Stimulated activated CD8-positive, alpha-beta memory T cell treated with anti-CD3 and anti-CD28 coated beads, Interleukin-12 subunit alpha, Interleukin-12 subunit beta, amount 100 ng/mL, for 24 hours (primary cell): ENCODE results near the gene GALM.
"Not testable (repeated sequence)": the region's sequence is repeated elsewhere in the genome, so short reads cannot be mapped to it uniquely, and the experiment has no call there.

Experiments
- DNase-seq: peaks from one replicate; pipeline ENCODE4 v3.0.0-alpha.2; 2020; ENCODE audit errors: extremely low read depth

Gene GALM

DNA sequence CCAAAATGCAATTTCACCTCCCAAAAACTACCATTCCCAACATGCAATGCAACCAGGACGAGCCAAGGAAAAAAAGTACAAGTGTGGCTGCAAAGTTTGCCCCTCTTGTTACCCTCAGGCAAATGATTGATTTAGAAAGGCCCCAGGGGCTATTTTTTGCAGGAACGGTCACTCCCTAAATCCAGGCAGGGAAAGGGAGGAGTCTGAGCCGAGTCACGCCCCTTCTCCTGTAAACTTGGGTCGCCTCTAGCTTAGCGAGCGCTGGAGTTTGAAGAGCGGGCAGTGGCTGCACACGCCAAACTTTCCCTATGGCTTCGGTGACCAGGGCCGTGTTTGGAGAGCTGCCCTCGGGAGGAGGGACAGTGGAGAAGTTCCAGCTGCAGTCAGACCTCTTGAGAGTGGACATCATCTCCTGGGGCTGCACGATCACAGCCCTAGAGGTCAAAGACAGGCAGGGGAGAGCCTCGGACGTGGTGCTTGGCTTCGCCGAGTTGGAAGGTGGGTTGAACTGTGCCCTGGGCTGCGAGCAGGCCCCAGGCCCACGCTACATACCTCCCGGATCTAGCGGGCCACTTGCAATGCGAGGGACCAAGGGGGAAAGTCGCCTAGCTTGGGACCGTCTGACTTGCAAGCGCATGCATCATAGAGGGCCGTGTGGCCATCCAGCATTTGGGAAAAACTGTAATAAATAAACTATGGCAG, at the start of gene GALM:
Gene GALM (plus strand): TSS at position 261 of the 702 bp plus-strand sequence. CDS start 48 bp downstream, at position 309.
- DNase-seq, result no peak

DNA sequence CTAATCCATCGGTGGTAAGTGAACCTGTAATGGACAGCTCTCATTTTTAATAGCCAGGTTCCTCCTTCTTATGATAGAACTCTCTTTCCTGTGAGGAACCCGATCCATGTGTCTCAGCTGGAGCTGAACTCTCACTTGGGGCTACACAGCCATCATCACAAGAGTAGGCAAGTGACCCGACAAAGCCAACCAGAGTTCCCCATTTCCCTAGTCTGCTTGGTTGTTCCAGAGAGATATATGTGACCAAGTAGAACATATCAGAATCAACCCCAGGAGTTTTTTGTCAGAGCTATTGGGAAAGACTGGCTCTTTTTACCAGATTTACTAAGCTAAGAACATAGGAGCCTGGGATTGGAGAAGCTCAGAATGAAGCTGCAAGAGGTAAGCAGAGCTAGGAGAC, 48.6 kb upstream of the GALM start:
- DNase-seq, result no peak

DNA sequence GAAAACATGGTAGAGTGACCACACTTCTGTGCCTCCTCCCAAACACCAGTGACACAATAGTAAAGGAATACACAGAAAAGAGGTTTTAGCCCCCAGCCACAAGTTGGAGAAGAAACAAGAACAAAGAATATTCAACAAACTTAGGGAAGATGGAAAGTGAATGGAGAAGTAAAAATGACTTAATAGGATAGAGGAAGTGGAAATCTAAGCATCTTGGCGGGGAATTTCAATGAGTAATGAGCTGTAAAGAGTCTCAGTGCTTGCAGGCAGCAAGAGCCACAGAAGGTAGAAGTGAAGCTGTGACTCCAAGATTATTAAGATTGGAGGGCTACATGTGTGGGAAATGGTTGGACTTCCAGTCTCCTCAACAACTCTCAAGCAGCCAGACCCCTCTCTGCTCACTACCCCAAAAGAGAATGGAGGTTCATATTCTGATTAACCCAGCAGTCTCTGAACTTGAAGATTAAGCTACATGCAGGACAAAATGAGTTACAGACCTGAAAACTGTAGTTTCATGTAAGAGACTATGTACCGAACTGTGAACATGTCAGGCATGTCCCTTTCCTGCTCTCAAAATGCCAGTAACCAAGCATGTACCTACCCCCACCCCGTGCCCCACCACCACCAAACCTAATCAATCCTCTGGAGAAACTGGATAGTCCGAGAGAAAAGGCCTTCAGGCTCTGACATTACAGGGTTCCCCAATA, 46.3 kb upstream of the GALM start:
- no peak for DNase-seq

DNA sequence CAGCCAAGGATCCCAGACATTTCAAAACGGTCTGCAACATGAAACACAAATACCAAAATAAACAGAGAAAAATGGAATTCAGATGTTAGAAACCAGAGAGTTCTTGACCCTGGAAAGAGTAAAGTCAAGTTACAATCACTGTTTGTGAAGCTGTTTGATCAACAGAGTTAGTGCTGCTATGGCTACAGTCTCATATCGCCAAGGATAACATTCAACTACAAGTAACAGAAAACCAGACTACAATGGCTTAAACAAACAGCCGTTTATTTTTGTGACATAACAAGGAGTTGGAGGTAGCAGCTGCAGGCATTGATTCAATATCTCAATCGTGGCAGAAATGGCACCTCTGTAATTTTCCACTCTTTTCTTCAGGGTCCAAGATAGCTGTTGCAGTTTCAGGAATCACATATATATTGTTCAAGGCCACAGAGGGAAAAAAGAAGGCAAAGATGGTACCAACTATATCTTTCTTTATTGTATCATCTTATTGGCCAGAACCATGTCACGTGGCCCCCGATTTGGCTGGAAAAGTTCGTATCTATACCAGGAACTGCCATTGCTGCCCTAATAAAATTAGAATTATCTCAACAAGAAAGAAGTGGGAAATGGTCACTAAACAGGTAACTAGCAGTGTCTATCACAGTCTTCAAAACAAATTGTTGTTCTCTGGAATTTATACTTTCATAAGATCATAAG, 45.5 kb upstream of the GALM start:
- DNase-seq, result no peak

DNA sequence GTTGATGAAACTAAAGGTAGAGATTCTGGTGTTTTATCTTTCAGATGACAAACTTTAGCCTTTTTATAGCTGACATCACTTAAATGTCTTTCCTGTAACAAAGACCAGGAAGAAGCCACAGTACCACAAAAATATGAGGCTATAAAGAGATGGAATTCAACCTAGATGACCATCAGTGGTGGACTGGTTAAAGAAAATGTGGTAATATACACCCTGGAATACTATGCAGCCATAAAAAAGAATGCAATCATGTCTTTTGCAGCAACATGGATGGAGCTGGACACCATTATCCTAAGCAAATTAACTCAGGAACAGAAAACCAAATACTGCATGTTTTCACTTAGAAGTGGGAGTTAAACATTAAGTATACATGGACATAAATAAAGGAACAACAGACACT, 44.9 kb upstream of the GALM start:
- DNase-seq, result no peak

DNA sequence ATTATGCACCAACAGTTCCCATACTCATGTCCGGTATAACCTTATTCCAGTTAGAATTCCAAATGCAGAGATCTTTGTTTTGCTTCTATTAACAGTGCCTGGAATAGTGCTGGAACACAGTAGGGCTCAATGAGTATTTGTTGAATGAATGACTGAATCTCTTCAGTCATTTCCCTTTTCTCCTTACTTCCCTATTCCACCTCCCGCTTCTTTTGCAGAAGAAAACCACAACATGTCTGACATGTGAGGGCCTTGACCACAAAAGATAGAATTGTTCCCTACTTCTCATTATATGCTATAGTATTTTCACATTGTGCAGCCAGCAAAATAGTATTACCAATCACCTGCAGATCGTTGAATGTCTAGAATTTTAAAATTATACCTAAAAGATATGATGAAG, 43.7 kb upstream of the GALM start:
- DNase-seq, result no peak

DNA sequence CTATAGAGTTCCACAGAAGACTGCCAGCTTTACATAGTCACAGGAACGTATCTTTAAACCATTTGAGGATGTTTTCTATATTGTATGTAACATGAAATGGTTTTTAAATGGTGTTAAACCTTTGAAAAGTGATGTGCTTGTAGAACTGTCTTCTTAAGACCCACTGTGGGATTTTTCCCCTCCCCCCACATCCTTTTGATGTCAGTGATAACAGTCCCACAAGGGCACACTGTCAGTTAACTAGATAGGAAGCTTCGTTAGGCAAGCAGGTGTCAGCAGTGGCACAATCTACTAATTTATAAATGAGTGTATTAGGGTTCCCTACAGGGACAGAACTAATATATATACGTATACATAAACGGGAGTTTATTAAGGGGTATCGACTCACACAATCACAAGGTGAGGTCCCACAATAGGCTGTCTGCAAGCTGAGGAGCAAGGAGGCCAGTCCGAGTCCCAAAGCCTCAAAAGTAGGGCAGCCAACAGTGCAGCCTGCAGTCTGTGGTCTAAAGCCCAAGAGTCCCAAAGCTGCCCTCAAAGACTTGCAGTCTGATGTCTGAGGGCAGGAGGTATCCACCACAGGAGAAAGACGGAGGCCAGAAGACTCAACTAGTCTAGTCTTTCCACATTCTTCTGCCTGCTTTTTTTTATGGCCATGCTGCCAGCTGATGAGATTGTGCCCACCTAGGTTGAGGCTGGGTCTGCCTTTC, 39.4 kb upstream of the GALM start:
- no peak for DNase-seq

DNA sequence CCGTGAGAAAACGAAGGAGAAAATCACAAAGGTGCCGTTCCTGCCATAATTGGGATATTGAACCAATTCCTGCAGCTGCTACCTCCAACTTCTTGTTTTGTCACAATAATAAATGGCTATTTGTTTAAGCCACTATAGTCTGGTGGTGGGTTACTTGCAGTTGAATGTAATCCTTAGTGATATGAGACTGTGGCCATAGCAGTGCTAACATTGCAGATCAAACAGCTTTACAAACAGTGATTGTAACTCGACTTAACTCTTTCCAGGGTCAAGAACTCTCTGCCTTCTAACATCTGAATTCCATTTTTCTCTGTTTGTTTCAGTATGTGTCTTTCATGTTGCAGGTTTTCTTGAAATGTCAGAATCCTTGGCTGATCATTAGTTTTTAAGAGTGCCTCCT, 38.5 kb upstream of the GALM start:
- no peak for DNase-seq

DNA sequence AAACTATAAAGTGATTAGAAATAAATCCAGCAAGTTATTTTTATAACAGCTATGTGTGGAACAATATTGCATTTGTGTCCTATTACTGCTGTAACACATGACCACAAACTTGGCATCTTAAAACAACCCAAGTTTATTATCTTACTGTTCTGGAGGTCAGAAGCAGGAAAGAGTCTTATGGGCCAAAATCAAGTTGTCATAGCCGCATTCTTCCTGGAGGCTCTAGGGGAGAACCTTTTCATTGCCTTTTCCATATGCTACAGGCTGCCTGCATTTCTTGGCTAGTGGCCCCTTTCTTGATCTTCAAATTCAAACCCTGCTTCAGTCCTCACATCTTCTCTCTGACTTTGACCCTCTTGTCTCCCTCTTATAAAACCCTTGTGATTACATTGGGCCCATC, 36.2 kb upstream of the GALM start:
- no peak for DNase-seq

DNA sequence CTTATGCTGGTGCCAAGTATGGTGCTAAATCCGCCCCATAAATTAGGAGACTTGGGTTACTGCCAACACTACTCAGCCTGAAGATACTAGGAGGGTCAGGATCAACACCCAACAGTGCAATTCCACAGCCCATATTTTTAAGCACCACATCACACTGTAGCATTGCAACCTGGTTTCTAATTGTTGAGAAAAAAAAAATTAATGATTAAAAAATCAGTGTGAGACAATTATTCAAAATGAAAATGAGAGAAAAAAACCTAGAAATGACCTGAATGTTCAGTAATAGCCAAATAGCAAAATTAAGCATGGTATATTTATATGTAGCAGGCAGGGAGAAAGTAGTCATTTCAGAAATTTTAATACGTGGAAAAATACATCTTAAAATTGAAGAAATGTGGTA, 33.9 kb upstream of the GALM start:
- DNase-seq, result no peak

DNA sequence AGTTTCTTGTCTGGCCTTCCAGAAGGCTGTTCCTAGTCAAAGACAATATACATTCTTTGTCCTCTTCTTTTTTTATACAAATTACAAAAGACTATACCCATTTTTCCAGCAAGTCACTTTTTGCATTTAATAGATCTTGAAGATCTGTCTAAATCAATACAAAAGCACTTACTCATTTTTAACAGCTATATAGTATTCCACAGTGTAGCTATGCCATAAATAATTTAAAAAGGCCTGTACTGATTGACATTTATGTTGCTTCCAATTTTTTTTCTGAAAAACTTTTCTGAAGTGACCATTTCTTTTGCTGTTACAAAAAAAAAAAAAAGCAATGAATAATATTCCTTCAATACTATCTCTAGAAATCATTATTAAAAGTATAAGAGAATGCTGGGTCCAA, 32.9 kb upstream of the GALM start:
- no peak for DNase-seq

DNA sequence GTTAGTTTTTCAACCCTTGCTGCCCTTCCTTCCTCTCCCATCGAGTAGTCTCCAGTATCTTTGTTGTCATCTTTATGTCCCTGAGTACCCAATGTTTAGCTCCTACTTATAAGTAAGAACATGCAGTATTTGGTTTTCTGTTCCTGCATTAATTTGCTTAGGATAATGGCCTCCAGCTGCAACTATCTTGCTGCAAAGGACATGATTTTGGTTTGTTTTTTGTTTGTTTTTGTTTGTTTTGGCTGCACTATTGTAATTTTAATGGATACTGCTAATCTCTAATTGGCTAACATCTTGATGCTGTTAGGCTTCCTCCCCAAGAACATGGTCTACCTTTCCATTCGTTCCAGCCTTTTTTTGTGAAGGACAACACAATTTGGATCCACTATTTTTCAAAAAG, 32.0 kb upstream of the GALM start:
- no peak for DNase-seq

DNA sequence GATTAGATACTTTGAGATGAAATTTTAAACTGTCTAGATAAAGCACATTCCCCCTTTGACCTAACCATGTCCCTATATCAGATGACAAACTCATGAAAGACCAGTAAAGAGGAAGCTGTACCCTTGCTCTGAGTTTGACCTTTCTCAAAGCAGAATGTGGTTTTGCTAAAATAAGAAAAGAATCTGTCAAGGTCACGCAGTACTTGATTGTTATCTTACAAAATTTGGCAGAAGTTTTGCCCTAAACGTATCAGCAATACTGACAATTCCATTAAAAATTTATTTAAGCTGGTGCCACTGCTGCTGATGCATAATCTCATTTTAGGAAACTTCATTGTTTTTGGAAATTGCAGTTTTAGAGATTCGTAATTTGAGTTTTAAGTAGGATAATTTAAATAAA, 31.2 kb upstream of the GALM start:
- no peak for DNase-seq

DNA sequence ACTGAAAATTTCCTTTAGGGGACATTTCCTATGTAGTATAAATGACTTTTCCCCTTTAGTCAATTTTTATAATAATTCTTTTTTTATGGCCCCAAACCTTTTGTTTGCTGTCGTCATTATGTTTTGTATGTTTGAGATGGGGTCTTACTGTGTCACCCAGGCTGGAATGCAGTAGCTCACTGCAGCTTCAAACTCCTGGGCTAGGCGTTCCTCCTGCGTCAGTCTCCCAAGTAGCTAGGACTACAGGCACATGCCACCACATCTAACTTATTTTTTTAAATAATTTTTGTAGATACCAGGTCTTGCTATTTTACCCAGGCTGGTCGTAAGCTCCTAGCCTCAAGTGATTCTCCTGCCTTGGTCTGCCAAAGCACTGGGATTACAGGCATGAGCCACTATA, 30.8 kb upstream of the GALM start:
- DNase-seq, result no peak

DNA sequence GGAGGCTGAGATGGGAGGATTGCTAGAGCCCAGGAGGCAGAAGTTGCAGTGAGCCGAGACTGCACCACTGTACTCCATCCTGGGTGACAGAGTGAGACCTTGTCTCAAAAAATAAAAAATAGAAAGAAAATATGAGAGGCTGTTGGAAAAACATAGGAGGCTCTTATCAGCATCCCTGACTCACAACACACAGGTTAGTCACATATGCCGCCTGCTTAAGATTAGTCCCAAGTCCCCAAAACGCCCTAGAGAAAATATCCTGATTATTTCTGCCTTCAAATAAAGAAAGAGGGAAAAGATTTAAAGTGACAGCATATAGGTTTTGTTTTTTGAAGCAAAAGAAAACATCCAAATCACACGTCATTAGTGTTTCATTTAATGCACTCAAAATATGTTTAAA, 29.8 kb upstream of the GALM start:
- DNase-seq, result no peak

DNA sequence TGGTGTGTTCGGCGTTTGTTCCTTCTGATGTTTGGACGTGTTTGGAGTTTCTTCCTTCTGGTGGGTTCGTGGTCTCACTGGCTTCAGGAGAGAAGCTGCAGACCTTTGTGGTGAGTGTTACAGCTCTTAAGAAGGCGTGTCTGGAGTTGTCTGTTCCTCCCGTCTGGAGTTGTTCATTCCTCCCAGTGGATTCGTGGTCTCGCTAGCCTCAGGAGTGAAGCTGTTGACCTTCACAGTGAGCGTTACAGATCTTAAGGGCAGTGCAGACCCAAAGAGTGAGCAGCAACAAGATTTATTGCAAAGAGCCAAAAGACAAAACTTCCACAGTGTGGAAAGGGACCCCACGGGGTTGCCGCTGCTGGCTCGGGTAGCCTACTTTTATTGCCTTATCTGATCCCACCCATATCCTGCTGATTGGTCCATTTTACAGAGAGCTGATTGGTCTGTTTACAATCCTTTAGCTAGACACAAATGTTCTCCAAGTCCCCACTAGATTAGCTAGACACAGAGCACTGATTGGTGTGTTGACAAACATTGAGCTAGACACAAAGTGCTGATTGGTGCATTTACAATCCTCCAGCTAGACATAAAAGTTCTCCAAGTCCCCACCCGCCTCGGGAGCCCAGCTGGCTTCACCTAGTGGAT, 23.4 kb upstream of the GALM start:
- DNase-seq, result not testable (repeated sequence)

DNA sequence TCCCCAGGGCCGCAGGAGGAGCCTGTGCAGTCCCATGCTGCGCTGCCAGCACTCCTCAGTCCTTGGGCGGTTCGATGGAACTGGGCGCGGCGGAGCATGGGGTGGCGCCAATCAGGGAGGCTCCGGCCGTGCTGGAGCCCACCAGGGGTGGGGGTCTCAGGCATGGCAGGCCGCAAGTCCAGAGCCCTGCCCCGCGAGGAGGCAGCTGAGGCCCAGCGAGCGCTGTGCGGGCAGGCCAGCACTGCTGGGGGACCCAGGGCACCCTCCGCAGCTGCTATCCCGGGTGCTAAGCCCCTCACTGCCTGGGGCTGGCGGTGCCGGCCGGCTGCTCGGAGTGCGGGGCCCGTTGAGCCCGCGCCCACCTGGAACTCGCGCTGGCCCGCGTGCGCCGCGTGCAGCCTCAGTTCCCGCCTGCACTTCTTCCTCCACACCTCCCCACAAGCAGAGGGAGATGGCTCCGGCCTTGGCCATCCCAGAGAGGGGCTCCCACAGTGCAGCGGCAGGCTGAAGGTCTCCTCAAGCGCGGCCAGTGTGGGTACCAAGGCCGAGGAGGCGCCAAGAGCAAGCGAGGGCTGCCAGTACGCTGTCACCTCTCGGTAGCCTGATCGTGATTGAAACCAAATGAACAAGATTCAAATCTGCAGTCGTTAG, 22.8 kb upstream of the GALM start:
- DNase-seq, result no peak

DNA sequence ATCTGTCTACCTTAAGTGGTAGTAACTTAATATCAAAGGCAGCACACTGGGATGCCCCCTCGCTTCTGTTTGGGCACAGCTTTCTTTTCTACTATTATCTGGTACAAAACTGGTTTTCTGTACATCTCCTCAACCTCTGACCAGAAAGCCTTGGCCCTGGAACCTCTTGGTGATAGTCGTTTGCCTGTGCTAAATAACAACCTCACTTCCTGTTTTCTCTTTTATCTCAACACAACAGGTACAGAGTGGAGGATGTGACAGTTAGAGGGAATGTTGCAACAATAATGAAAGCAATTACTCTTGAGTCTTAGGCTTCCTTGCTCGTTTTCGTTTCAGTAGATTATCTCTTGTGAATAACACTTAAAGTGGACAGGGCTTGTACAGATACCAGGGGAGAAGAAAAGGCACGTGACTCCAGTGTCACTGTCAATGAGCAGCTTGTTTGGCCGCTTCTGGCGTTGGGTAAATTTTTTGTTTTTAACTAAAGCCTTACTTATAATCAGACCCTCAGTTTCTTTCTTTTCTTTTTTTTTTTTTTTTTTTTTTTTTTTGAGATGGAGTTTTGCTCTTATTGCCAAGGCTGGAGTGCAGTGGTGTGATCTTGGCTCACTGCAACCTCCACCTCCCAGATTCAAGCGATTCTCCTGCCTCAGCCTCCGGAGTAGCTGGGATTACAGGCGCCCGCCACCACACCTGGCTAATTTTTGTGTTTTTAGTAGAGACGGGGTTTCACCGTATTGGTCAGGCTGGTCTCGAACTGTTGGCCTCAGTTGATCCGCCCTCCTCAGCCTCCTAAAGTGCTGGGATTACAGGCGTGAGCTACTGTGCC, 22.0 kb upstream of the GALM start:
- DNase-seq, result not testable (repeated sequence)

DNA sequence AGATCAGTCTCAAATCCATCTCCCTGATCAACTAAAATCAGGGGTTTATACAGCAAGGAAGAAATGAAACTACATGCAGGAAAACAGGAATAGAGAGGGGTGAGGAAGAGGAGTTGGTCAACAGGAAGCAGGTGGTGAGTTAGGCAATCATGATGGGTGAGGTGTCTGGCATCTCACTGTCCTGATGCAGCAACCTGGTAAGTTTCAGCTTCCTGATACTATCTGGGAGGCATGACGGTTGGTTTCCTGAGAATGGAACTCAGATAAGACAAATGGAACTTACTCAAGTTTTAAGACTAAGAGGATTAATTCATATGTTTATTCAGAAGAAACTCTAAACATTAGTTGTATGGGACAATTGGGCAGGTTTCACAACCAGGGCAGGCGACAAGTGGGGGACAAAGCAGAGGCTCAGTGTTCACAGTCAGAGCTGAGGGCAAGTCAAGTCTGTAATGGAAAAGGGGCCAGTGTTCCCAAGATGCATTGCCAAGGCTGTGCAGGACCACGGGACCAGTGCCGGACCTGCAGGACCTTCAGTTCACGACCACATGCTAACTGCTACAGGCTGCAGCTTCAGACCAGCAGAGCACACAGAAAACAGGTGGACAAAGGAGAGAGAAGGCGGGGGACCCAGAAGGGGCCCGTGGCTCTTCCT, 17.7 kb upstream of the GALM start:
- DNase-seq, result no peak

DNA sequence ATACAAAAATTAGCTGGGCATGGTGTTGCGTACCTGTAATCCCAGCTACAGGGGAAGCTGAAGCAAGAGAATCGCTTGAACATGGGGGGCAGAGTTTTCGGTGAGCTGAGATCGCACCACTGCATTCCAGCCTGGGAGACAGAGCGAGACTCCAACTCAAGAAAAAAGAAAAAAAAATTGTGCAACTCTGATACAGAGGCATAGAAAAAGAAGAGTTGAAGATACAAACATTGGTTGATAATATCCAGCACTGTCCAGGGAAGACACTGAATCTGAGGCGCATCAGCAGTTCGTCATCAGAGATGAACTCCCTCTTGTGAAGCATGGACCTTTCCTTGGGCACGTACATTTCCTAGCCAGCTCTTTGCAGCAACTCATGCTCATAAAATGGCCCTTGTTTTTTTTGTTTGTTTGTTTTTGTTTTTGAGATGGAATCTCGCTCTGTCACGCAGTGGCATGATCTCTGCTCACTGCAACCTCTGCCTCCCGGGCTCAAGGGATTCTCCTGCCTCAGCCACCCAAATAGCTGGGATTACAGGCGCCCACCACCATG, 16.7 kb upstream of the GALM start:
- DNase-seq, result no peak
